ENCODE data around the gene CEACAM21. TPM values are rescaled to one million over a fixed set of nuclear protein-coding genes. Genes with fewer than 3 reads are reported as not detected.

Gene CEACAM21
- total RNA-seq, 3 donors from 2014 or later (not counting 1 experiment from before 2014, with no cell fraction given): 26.8 to 46.6 (median 33.6) TPM

GRCh38 chr19:41621654-41622053 lies 45.7 kb downstream of the CEACAM21 start:
- no peaks in the 10 kb centered on the region for H3K4me1 ChIP-seq (ENCODE audit: control insufficient read depth, insufficient read depth, low read length)
- Mint-ChIP-seq H3K27me3 (ENCODE audit: low read depth in 2 of 2) (peaks cover 14 to 17% of the 10 kb centered on the region in 2 donors), H3K9me3 (no peaks in the 10 kb centered on the region), H3K4me1 (no peaks in the 10 kb centered on the region), H3K36me3 (no peaks in the 10 kb centered on the region), H3K27ac (no peak overlapping the region), H3K4me3 (no peak overlapping the region)
- WGBS (ENCODE audit: insufficient coverage): 17% methylated on average over 7 of the region's 7 CpGs
- intact Hi-C loops (cut with micrococcal nuclease): no loop called here
- no peak for DNase-seq
- no peak overlapping the region for H3K27ac ChIP-seq (ENCODE audit: low read length)
- H3K27me3 ChIP-seq (ENCODE audit: control insufficient read depth, insufficient read depth, low read length): no peaks in the 10 kb centered on the region
- no peak overlapping the region for H3K4me3 ChIP-seq (ENCODE audit: low read length)
- H3K9me3 ChIP-seq (ENCODE audit: control insufficient read depth, insufficient read depth, low read length): no peaks in the 10 kb centered on the region
- H3K36me3 ChIP-seq (ENCODE audit: control insufficient read depth, insufficient read depth, low read length): no peaks in the 10 kb centered on the region
- ATAC-seq: no peak
- TF ChIP-seq CTCF (IDR thresholded peaks at IDR 0.05): no peak

- WGBS (ENCODE audit: insufficient coverage): 39% methylated on average over 3 of the region's 4 CpGs
- Histone ChIP-seq H3K27ac (ENCODE audit: low read length) (no peak overlapping the region), H3K9me3 (ENCODE audit: control insufficient read depth, insufficient read depth, low read length) (no peaks in the 10 kb centered on the region), H3K36me3 (ENCODE audit: control insufficient read depth, insufficient read depth, low read length) (no peaks in the 10 kb centered on the region), H3K27me3 (ENCODE audit: control insufficient read depth, insufficient read depth, low read length) (no peaks in the 10 kb centered on the region), H3K4me1 (ENCODE audit: control insufficient read depth, insufficient read depth, low read length) (peaks cover 4% of the 10 kb centered on the region), H3K4me3 (ENCODE audit: low read length) (no peak overlapping the region)
- DNase-seq: no peak
- no peak for ATAC-seq
- intact Hi-C loops (cut with micrococcal nuclease): no loop called here
- Mint-ChIP-seq H3K9me3 (no peaks in the 10 kb centered on the region), H3K4me3 (no peak overlapping the region), H3K27ac (no peak overlapping the region), H3K27me3 (ENCODE audit: low read depth in 2 of 2) (peaks cover 17 to 28% of the 10 kb centered on the region in 2 donors), H3K4me1 (peaks cover 0 to 6% of the 10 kb centered on the region in 2 donors), H3K36me3 (no peaks in the 10 kb centered on the region)
- TF ChIP-seq CTCF (IDR thresholded peaks at IDR 0.05): no peak
Measured at GRCh38 chr19:41623360-41623759, 47.4 kb downstream of the CEACAM21 start.

GRCh38 chr19:41624515-41624914 lies 48.5 kb downstream of the CEACAM21 start:
- no peak overlapping the region for H3K27ac ChIP-seq (ENCODE audit: low read length)
- no peak for TF ChIP-seq CTCF (IDR thresholded peaks at IDR 0.05)
- no peak for ATAC-seq

GRCh38 chr19:41624937-41625336 lies 49.0 kb downstream of the CEACAM21 start:
- TF ChIP-seq CTCF (IDR thresholded peaks at IDR 0.05): no peak
- H3K4me1 Mint-ChIP-seq: peaks cover 0 to 6% of the 10 kb centered on the region in 2 donors
- no peaks in the 10 kb centered on the region for H3K27me3 ChIP-seq (ENCODE audit: control insufficient read depth, insufficient read depth, low read length)
- no peaks in the 10 kb centered on the region for H3K36me3 Mint-ChIP-seq
- ATAC-seq (no peak), DNase-seq (no peak)
- H3K4me3 Mint-ChIP-seq: no peak overlapping the region
- intact Hi-C loops (cut with micrococcal nuclease): no loop called here
- H3K27me3 Mint-ChIP-seq (ENCODE audit: low read depth in 2 of 2): peaks cover 18 to 40% of the 10 kb centered on the region in 2 donors
- no peaks in the 10 kb centered on the region for H3K9me3 ChIP-seq (ENCODE audit: control insufficient read depth, insufficient read depth, low read length)
- H3K36me3 ChIP-seq (ENCODE audit: control insufficient read depth, insufficient read depth, low read length): no peaks in the 10 kb centered on the region
- 87% methylated on average over 4 of the region's 4 CpGs for WGBS (ENCODE audit: insufficient coverage)
- H3K27ac Mint-ChIP-seq: no peak overlapping the region
- H3K27ac ChIP-seq (ENCODE audit: low read length): no peak overlapping the region
- peaks cover 4% of the 10 kb centered on the region for H3K4me1 ChIP-seq (ENCODE audit: control insufficient read depth, insufficient read depth, low read length)
- no peak overlapping the region for H3K4me3 ChIP-seq (ENCODE audit: low read length)
- H3K9me3 Mint-ChIP-seq: no peaks in the 10 kb centered on the region

More at GRCh38 chr19:41624515-41624914, 48.5 kb downstream of the CEACAM21 start:
- Mint-ChIP-seq H3K36me3 (no peaks in the 10 kb centered on the region), H3K27me3 (ENCODE audit: low read depth in 2 of 2) (peaks cover 17 to 36% of the 10 kb centered on the region in 2 donors), H3K27ac (no peak overlapping the region), H3K4me3 (no peak overlapping the region), H3K4me1 (peaks cover 0 to 6% of the 10 kb centered on the region in 2 donors), H3K9me3 (no peaks in the 10 kb centered on the region)
- intact Hi-C loops (cut with micrococcal nuclease): no loop called here
- no peaks in the 10 kb centered on the region for H3K27me3 ChIP-seq (ENCODE audit: control insufficient read depth, insufficient read depth, low read length)
- DNase-seq: no peak
- H3K4me1 ChIP-seq (ENCODE audit: control insufficient read depth, insufficient read depth, low read length): peaks cover 4% of the 10 kb centered on the region
- no peak overlapping the region for H3K4me3 ChIP-seq (ENCODE audit: low read length)
- H3K36me3 ChIP-seq (ENCODE audit: control insufficient read depth, insufficient read depth, low read length): no peaks in the 10 kb centered on the region
- 73% methylated on average over 7 of the region's 7 CpGs for WGBS (ENCODE audit: insufficient coverage)
- no peaks in the 10 kb centered on the region for H3K9me3 ChIP-seq (ENCODE audit: control insufficient read depth, insufficient read depth, low read length)
